T-cell (primary cell): ENCODE results near the gene BOC. TPM values are rescaled to one million over a fixed set of nuclear protein-coding genes. Genes with fewer than 3 reads are reported as not detected.

ENCODE experiments used
- ATAC-seq, 4 experiments: fragments of 200-7000 bp in 3 of 4; fragments of 150-1000 bp in 1 of 4; cut with Tn5 transposase; replicated peaks in 1 of 4; 1 replicate in 3 of 4; 2 replicates in 1 of 4; pipeline ENCODE4 v1.10.0; 2021; ENCODE audit warnings: moderate library complexity in 3 of 4, mild to moderate bottlenecking in 2 of 4, moderate number of reproducible peaks in 1 of 4
- CTCF ChIA-PET, 2 donors: fragments of 300-600 bp; sonication (Branson Sonifier 250); formaldehyde crosslinking; loops; one replicate each; lab custom pipeline; 2022; ENCODE audit warnings: antibody characterized with exemption in 2 of 2; lab: Charles Lee
- POLR2A ChIA-PET, 2 donors: fragments of 300-600 bp; sonication (Branson Sonifier 250); formaldehyde crosslinking; loops; one replicate each; lab custom pipeline; 2022; ENCODE audit warnings: antibody characterized with exemption in 2 of 2; lab: Charles Lee
- DNase-seq, 35 experiments: peaks; one replicate each; pipeline versions ENCODE4 v3.0.0 to v3.0.0-alpha.2; 2013 to 2023
- H3K27ac ChIP-seq: one replicate; pipeline ENCODE4 v1.5.1; 2013; ENCODE audit warnings: low read length
- H3K27me3 ChIP-seq, 2 experiments: replicated peaks in 1 of 2; 1 replicate in 1 of 2; 2 replicates in 1 of 2; pipeline versions ENCODE4 v1.6.1 to v1.7.0; 2013; ENCODE audit warnings: low read length in 1 of 2, mixed read lengths in 1 of 2; ENCODE audit not compliant: control insufficient read depth in 2 of 2, insufficient read depth in 2 of 2; ENCODE audit errors: extremely low read depth in 1 of 2
- H3K36me3 ChIP-seq, 2 donors: 1 replicate in 1 of 2; 2 replicates in 1 of 2; pipeline versions ENCODE4 v1.6.1 to v1.7.0; 2013; ENCODE audit warnings: low read length in 1 of 2; ENCODE audit not compliant: control insufficient read depth in 2 of 2, insufficient read depth in 1 of 2; ENCODE audit errors: extremely low read depth in 1 of 2
- H3K4me1 ChIP-seq, 2 experiments: 1 replicate in 1 of 2; 2 replicates in 1 of 2; pipeline versions ENCODE4 v1.6.1 to v1.7.0; 2013; ENCODE audit warnings: low read length in 2 of 2, mixed read lengths in 1 of 2; ENCODE audit not compliant: insufficient read depth in 2 of 2, control insufficient read depth in 1 of 2; ENCODE audit errors: extremely low read depth in 1 of 2
- H3K4me3 ChIP-seq, 2 donors: 1 replicate in 1 of 2; 2 replicates in 1 of 2; pipeline versions ENCODE4 v1.5.1 to v1.7.0; 2013; ENCODE audit warnings: mild to moderate bottlenecking in 2 of 2, low read length in 1 of 2, moderate library complexity in 1 of 2; ENCODE audit not compliant: control insufficient read depth in 1 of 2; ENCODE audit errors: extremely low read depth in 1 of 2
- H3K9me3 ChIP-seq: 2 replicates; pipeline ENCODE4 v1.7.0; 2013
- H3K27ac Mint-ChIP-seq, 2 donors: one replicate each; pipeline ENCODE4 v1.8.0; 2020 to 2021; ENCODE audit warnings: mild to moderate bottlenecking in 2 of 2, mixed read lengths in 2 of 2
- H3K27me3 Mint-ChIP-seq, 2 donors: one replicate each; pipeline ENCODE4 v1.8.0; 2021 to 2022; ENCODE audit warnings: mixed read lengths in 2 of 2
- H3K36me3 Mint-ChIP-seq: one replicate; pipeline ENCODE4 v1.8.0; 2021; ENCODE audit warnings: mixed read lengths
- H3K4me1 Mint-ChIP-seq, 3 donors: one replicate each; pipeline ENCODE4 v1.8.0; 2020 to 2022; ENCODE audit warnings: mixed read lengths in 3 of 3, mild to moderate bottlenecking in 1 of 3
- H3K4me3 Mint-ChIP-seq, 3 donors: one replicate each; pipeline ENCODE4 v1.8.0; 2020 to 2022; ENCODE audit warnings: mild to moderate bottlenecking in 3 of 3, mixed read lengths in 3 of 3, moderate library complexity in 3 of 3
- H3K9me3 Mint-ChIP-seq, 3 donors: one replicate each; pipeline ENCODE4 v1.8.0; 2020 to 2022; ENCODE audit warnings: mixed read lengths in 3 of 3
- WGBS: methylation state at CpG from one replicate; pipeline ENCODE4 v1.1.5; 2013; ENCODE audit warnings: missing lambda C conversion rate; ENCODE audit not compliant: insufficient coverage; 5-methylcytosine and 5-hydroxymethylcytosine counted together
- total RNA-seq, 35 experiments: library from RNA in 6 of 35; stranded (reverse) in 6 of 35; fragments of 120-200 nt in 1 of 35; gene quantifications; one replicate each; pipeline versions ENCODE4 v1.2.1 to v1.2.4 and lab custom pipeline; 2013 to 2026

BOC gene
- total RNA-seq, 5 donors from 2014 or later (not counting 1 experiment from before 2014, with no cell fraction given): 0.16 to 0.20 TPM; not detected in 3

DNA sequence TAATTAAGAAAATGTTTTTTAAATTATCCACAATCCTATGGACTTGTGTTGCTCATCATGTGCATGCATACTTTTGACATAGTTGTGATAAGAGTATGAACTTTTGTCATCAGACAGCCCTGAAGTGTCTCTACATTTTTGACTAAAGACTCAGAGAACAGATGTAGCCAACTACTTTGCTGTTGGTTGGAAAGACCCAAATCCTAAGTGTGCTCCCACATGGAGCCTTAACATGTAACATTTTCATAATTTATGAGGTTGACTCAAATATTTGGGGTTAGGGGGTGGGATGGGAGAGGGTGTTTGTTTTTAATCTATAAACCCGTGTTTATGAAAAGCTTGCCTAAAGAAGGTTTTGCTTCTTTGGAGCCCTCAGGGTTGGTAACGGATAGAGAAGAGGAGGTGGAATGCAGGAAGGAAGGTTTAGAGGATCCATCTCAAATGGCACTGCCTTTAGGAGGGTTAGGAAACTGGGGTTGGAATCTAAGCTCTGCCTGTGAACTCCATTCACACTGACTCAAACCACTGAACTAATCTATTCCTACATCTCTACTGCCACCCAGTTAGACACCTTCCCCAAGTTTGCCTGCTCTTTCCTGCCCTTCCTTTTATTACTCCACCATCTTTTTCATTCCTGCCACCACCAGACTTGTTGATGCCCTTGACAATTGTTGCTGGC, 3.7 kb downstream of the BOC start:
- Mint-ChIP-seq H3K9me3 (no peaks in the 10 kb centered on the region), H3K4me3 (no peak overlapping the region), H3K36me3 (no peaks in the 10 kb centered on the region), H3K4me1 (peaks cover 10 to 15% (median 13%) of the 10 kb centered on the region in 3 donors), H3K27ac (no peak overlapping the region), H3K27me3 (peaks cover 47 to 58% of the 10 kb centered on the region in 2 donors)
- Histone ChIP-seq H3K27ac (no peak overlapping the region), H3K9me3 (no peaks in the 10 kb centered on the region), H3K4me3 (no peak overlapping the region), H3K4me1 (peaks cover 2 to 11% of the 10 kb centered on the region in 2 experiments), H3K36me3 (no peaks in the 10 kb centered on the region), H3K27me3 (peaks cover 2 to 37% of the 10 kb centered on the region in 2 experiments)
- ATAC-seq (no peak), DNase-seq (no peak)
- CTCF ChIA-PET: no interaction called here
- POLR2A ChIA-PET: no interaction called here
- 100% methylated on average over 1 of the region's 2 CpGs for WGBS

DNA sequence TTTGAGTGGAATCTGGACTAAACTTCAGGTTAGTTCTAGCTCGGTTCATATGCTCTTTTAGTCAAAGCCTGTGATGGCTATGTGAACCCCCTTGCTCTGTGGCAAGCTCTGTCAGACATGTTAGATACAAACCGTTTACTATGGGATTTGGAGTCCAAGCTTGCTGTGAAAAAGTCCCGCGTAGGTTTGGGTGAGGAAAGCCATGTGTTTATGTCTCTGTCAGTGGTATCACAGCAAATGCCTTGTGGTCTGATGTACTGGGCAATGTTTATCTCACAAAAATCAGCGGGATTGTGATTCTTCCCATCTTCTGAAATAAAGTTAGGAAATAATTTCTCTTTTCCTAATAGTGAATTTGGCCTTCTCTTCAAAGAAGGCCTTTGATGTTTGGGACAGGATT, 5.0 kb downstream of the BOC start:
- Mint-ChIP-seq H3K9me3 (no peaks in the 10 kb centered on the region), H3K4me1 (peaks cover 7 to 8% (median 7%) of the 10 kb centered on the region in 3 donors), H3K4me3 (no peak overlapping the region), H3K27me3 (peaks cover 35 to 55% of the 10 kb centered on the region in 2 donors), H3K27ac (no peak overlapping the region), H3K36me3 (no peaks in the 10 kb centered on the region)
- 94% methylated on average over 4 of the region's 5 CpGs for WGBS
- H3K4me1 ChIP-seq: peaks cover 0 to 7% of the 10 kb centered on the region in 2 experiments
- H3K27me3 ChIP-seq: peaks cover 2 to 27% of the 10 kb centered on the region in 2 experiments
- ATAC-seq (no peak), DNase-seq (no peak)
- no peaks in the 10 kb centered on the region for H3K9me3 ChIP-seq
- no peaks in the 10 kb centered on the region for H3K36me3 ChIP-seq
- ChIA-PET CTCF (no interaction called here), POLR2A (no interaction called here)
- H3K4me3 ChIP-seq: no peak overlapping the region
- no peak overlapping the region for H3K27ac ChIP-seq

DNA sequence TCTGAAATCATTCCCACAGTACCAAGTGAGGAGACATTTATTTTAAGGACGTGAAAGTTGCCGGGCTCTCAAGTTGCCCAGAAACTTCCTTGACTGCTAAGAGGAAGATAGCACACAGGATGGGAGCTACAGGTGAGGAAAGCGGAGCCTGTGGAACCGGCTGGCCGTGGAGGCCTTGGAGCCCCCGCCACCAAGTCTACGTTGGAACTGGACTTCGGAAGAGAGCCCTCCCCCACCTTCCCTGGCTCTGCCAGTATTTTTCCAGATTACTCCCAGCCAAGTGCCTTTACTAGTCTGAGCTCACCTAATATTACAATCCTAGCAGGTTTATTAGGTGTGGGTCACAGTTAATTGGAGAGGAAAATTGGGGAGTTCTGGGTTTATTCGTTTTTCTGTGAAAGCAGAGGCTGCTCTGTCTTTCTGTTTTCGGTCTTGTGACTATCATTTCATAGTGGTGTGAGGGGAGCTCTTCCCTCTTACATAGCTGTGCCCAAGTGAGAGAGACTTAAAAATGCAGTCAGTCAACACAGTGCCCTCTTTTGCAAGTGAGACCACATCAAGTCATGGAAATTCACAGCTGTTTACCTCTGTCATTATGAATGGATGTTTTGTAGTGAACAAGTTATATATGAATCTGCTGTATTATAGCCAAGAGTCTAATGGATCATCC, 6.8 kb downstream of the BOC start:
- H3K36me3 Mint-ChIP-seq: no peaks in the 10 kb centered on the region
- H3K4me3 Mint-ChIP-seq: no peak overlapping the region
- ATAC-seq (no peak), DNase-seq (no peak)
- ChIA-PET POLR2A (no interaction called here), CTCF (no interaction called here)
- H3K9me3 ChIP-seq: no peaks in the 10 kb centered on the region
- no peak overlapping the region for H3K27ac Mint-ChIP-seq
- peaks cover 0 to 18% of the 10 kb centered on the region in 2 experiments for H3K27me3 ChIP-seq
- H3K27ac ChIP-seq: no peak overlapping the region
- H3K27me3 Mint-ChIP-seq: peaks cover 33 to 59% of the 10 kb centered on the region in 2 donors
- peaks cover 0 to 2% of the 10 kb centered on the region in 2 experiments for H3K4me1 ChIP-seq
- H3K9me3 Mint-ChIP-seq: no peaks in the 10 kb centered on the region
- H3K4me1 Mint-ChIP-seq: peaks cover 0 to 4% (median 1%) of the 10 kb centered on the region in 3 donors
- no peaks in the 10 kb centered on the region for H3K36me3 ChIP-seq
- WGBS: 86% methylated on average over 4 of the region's 10 CpGs
- no peak overlapping the region for H3K4me3 ChIP-seq

DNA sequence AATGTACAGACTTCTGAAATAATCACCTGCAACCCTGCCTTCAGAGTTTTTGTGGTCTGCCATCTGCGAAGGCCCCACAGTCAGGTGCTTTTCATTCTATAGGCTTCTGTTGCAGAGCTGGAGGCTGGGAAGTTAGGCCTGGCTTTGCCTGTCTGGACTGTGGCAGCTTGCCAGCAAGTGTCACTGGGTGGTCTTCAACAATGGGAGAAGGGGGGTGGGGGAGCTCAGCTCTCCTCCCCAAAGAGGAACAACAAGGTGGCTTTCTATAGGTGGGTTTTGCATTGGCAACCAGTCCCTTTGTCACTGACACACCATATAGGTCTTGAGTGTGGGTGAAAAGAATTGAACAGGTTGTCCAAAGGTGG, 7.3 kb downstream of the BOC start:
- ChIA-PET POLR2A (no interaction called here), CTCF (no interaction called here)
- Mint-ChIP-seq H3K27ac (no peak overlapping the region), H3K27me3 (peaks cover 32 to 56% of the 10 kb centered on the region in 2 donors), H3K4me1 (peaks cover 4 to 8% (median 6%) of the 10 kb centered on the region in 3 donors), H3K9me3 (no peaks in the 10 kb centered on the region), H3K36me3 (no peaks in the 10 kb centered on the region), H3K4me3 (no peak overlapping the region)
- no peaks in the 10 kb centered on the region for H3K36me3 ChIP-seq
- peaks cover 0 to 17% of the 10 kb centered on the region in 2 experiments for H3K27me3 ChIP-seq
- H3K4me1 ChIP-seq: peaks cover 1 to 2% of the 10 kb centered on the region in 2 experiments
- WGBS: no CpG with 5 or more reads among the region's 1 CpG
- no peak for ATAC-seq
- no peak for DNase-seq
- no peaks in the 10 kb centered on the region for H3K9me3 ChIP-seq
- H3K4me3 ChIP-seq: no peak overlapping the region
- no peak overlapping the region for H3K27ac ChIP-seq

DNA sequence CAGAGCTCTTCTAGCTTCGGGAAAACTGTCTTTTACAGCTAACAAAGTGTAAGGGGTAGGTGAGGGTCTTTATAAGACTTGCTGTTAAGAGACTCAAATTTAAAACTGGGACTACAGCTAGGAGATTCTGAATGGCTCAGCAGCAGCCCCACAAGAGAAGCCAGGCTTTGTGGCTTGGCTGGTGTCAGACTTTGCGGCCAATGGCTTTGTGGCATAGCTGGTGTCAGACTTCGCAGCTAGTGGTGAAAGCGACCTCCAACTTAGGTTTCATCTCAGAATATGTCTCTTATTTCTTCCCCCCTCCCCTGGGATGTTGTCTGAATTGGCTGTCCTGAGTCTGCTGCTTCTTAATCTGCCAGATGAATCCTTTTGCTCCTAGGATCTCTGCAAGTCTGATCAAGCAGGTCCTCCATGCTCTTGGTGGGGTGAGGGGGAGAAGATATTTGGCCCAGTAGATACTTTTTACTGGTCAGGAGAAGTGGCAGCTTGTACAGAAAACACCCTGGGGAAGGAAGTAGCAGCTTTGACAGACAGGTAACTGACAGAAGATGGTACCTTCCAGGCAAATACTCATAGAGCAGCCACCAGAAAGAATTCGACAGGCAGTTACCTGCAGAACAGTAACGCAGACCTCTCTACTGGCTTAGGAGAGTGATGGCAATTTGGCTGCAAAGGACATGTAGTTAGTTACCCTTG, 8.4 kb downstream of the BOC start:
- POLR2A ChIA-PET: no interaction called here
- Histone ChIP-seq H3K36me3 (no peaks in the 10 kb centered on the region), H3K4me1 (peaks cover 6 to 8% of the 10 kb centered on the region in 2 experiments), H3K9me3 (no peaks in the 10 kb centered on the region), H3K27ac (no peak overlapping the region), H3K27me3 (peaks cover 0 to 24% of the 10 kb centered on the region in 2 experiments), H3K4me3 (no peak overlapping the region)
- Mint-ChIP-seq H3K27ac (no peak overlapping the region), H3K36me3 (no peaks in the 10 kb centered on the region), H3K4me3 (no peak overlapping the region), H3K4me1 (peaks cover 10 to 15% (median 13%) of the 10 kb centered on the region in 3 donors), H3K9me3 (no peaks in the 10 kb centered on the region), H3K27me3 (peaks cover 24 to 57% of the 10 kb centered on the region in 2 donors)
- CTCF ChIA-PET: no interaction called here
- WGBS: 50% methylated on average over 6 of the region's 6 CpGs
- no peak for ATAC-seq
- DNase-seq: no peak

DNA sequence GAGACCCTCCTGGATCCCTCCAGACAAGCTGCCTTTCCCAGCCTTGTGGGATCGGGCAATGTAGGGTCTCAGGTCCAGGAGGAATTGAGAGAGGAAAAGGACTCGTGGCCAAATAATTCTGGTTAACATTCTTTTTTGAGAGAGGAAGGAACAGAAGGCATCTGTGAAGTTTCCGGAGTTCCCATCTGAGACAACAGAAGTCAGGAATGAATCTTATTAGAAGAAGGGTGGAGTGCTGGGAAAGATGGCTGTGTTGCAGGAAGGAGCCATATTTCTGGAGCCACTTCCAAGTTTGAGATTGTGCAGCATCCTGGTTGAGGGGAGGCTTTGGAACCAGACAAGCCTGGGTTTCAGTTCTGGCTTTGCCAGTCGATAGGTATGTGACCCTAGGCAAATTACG, 9.4 kb downstream of the BOC start:
- Histone ChIP-seq H3K9me3 (no peaks in the 10 kb centered on the region), H3K36me3 (no peaks in the 10 kb centered on the region), H3K27me3 (peaks cover 0 to 22% of the 10 kb centered on the region in 2 experiments), H3K4me3 (no peak overlapping the region), H3K27ac (no peak overlapping the region), H3K4me1 (peaks cover 6 to 8% of the 10 kb centered on the region in 2 experiments)
- 79% methylated on average over 5 of the region's 5 CpGs for WGBS
- Mint-ChIP-seq H3K36me3 (no peaks in the 10 kb centered on the region), H3K4me1 (peaks cover 10 to 15% (median 13%) of the 10 kb centered on the region in 3 donors), H3K27me3 (peaks cover 19 to 51% of the 10 kb centered on the region in 2 donors), H3K4me3 (no peak overlapping the region), H3K27ac (no peak overlapping the region), H3K9me3 (no peaks in the 10 kb centered on the region)
- no peak for DNase-seq
- POLR2A ChIA-PET: no interaction called here
- ATAC-seq: no peak
- CTCF ChIA-PET: no interaction called here
